Breast epithelium (tissue), 4 donors: Measurements from ENCODE around the gene REM1. TPM values are rescaled to one million over a fixed set of nuclear protein-coding genes. Genes with fewer than 3 reads are reported as not detected.

Source experiments
- DNase-seq, 2 donors: peaks; one replicate each; pipeline ENCODE4 v3.0.0-alpha.2; 2019; ENCODE audit warnings: low spot score in 2 of 2
- H3K27ac ChIP-seq, 2 donors: fragments of 200-600 bp; sonication (generic) in 1 of 2; one replicate each; pipeline ENCODE4 v1.5.1; 2016 to 2019; ENCODE audit warnings: mild to moderate bottlenecking in 1 of 2
- H3K27me3 ChIP-seq, 2 donors: fragments of 200-600 bp; sonication (generic) in 1 of 2; one replicate each; pipeline versions ENCODE4 v1.5.1 to v1.6.0; 2017 to 2019; ENCODE audit warnings: control low read depth in 1 of 2, mild to moderate bottlenecking in 1 of 2
- H3K36me3 ChIP-seq: fragments of 200-600 bp; one replicate; pipeline ENCODE4 v1.5.1; 2019
- H3K4me1 ChIP-seq, 2 donors: fragments of 200-600 bp; sonication (generic); one replicate each; pipeline ENCODE4 v1.5.1; 2016 to 2019; ENCODE audit warnings: control low read depth in 1 of 2
- H3K4me3 ChIP-seq, 3 donors: fragments of 200-600 bp; sonication (generic); 1 replicate in 2 of 3; 2 replicates in 1 of 3; pipeline ENCODE4 v1.5.1; 2016 to 2019; ENCODE audit warnings: mild to moderate bottlenecking in 3 of 3, moderate library complexity in 2 of 3
- H3K9me3 ChIP-seq, 2 donors: fragments of 200-600 bp; sonication (generic) in 1 of 2; one replicate each; pipeline ENCODE4 v1.5.1; 2016 to 2019; ENCODE audit warnings: control low read depth in 1 of 2
- CTCF ChIP-seq, 3 donors: fragments of 450-650 bp; IDR thresholded peaks; one replicate each; pipeline ENCODE4 v1.5.1; 2016 to 2017; ENCODE audit warnings: antibody characterized with exemption in 3 of 3, mild to moderate bottlenecking in 3 of 3, moderate library complexity in 3 of 3
- POLR2A ChIP-seq: fragments of 450-650 bp; IDR thresholded peaks from one replicate; pipeline ENCODE4 v1.6.1; 2016; ENCODE audit warnings: antibody characterized with exemption, mild to moderate bottlenecking, moderate library complexity
- POLR2AphosphoS5 ChIP-seq, 3 donors: sonication (generic); formaldehyde crosslinking; IDR thresholded peaks; one replicate each; pipeline ENCODE4 v1.6.1; 2017; ENCODE audit warnings: antibody characterized with exemption in 3 of 3
- intact Hi-C: fragments of 100-400 bp; cut with DNase I; formaldehyde crosslinking; loops from one replicate; pipeline ENCODE4 v1.15.1; 2023; ENCODE audit warnings: low total_unique reads
- total RNA-seq, 3 donors: library from RNA; depleted of rRNA; stranded (reverse); fragments of >200 nt; gene quantifications; one replicate each; pipeline ENCODE4 v1.1.0, GENCODE V29; 2016

REM1 gene
- total RNA-seq, 3 donors from 2014 or later, result 3.2 to 3.9 (median 3.4) TPM

GRCh38 chr20:31514154-31515071, 39.3 kb downstream of the REM1 start, which contains the start of gene HM13:
Gene HM13, plus strand, starts transcription at chr20:31514442. Its CDS starts 110 bp downstream, at chr20:31514552.
- TF ChIP-seq CTCF (IDR thresholded peaks at IDR 0.05) (peak; percentile 79 to 98 (median 93)), POLR2AphosphoS5 (IDR thresholded peaks at IDR 0.05) (peak; percentile 52 to 81 (median 58)), POLR2A (peak; percentile 24)
- Histone ChIP-seq H3K4me1 (peaks cover 0 to 25% of the 10 kb centered on the region in 2 donors), H3K36me3 (no peaks in the 10 kb centered on the region), H3K9me3 (no peaks in the 10 kb centered on the region), H3K4me3 (peak within 1 kb of the TSS; percentile 79 to 98 (median 95)), H3K27me3 (no peaks in the 10 kb centered on the region), H3K27ac (peak within 1 kb of the TSS; percentile 82 to 89)
- intact Hi-C loops, result no loop called here
- peak; percentile 86 to 91 for DNase-seq

- Histone ChIP-seq H3K27me3 (no peaks in the 10 kb centered on the region), H3K4me1 (peaks cover 0 to 25% of the 10 kb centered on the region in 2 donors), H3K9me3 (no peaks in the 10 kb centered on the region), H3K36me3 (no peaks in the 10 kb centered on the region), H3K4me3 (peak overlapping the region; percentile 79 to 98 (median 95)), H3K27ac (peak overlapping the region; percentile 82 to 89)
- intact Hi-C loops, result no loop called here
- TF ChIP-seq CTCF (IDR thresholded peaks at IDR 0.05) (no peak), POLR2AphosphoS5 (IDR thresholded peaks at IDR 0.05) (no peak), POLR2A (no peak)
- DNase-seq, result no peak
These were observed 40.1 kb downstream of the REM1 start for GRCh38 chr20:31515072-31515774.

GRCh38 chr20:31515775-31516107, 40.7 kb downstream of the REM1 start:
- H3K27ac ChIP-seq, result peak overlapping the region in 1 of 2 donors; percentile 82
- TF ChIP-seq CTCF (IDR thresholded peaks at IDR 0.05) (no peak), POLR2AphosphoS5 (IDR thresholded peaks at IDR 0.05) (no peak), POLR2A (no peak)
- intact Hi-C loops, result no loop called here

GRCh38 chr20:31516166-31516565, 41.1 kb downstream of the REM1 start:
- peaks cover 0 to 25% of the 10 kb centered on the region in 2 donors for H3K4me1 ChIP-seq

More at GRCh38 chr20:31515775-31516107, 40.7 kb downstream of the REM1 start:
- Histone ChIP-seq H3K27me3 (no peaks in the 10 kb centered on the region), H3K4me3 (peak overlapping the region; percentile 79 to 98 (median 95)), H3K9me3 (no peaks in the 10 kb centered on the region), H3K36me3 (no peaks in the 10 kb centered on the region), H3K4me1 (peaks cover 0 to 25% of the 10 kb centered on the region in 2 donors)
- DNase-seq, result no peak

More at GRCh38 chr20:31516166-31516565, 41.1 kb downstream of the REM1 start:
- no peaks in the 10 kb centered on the region for H3K27me3 ChIP-seq
- no peak for DNase-seq
- no peaks in the 10 kb centered on the region for H3K36me3 ChIP-seq
- peak overlapping the region in 1 of 2 donors; percentile 82 for H3K27ac ChIP-seq
- TF ChIP-seq POLR2AphosphoS5 (IDR thresholded peaks at IDR 0.05) (no peak), POLR2A (no peak), CTCF (IDR thresholded peaks at IDR 0.05) (no peak)
- intact Hi-C loops, result no loop called here
- H3K9me3 ChIP-seq, result no peaks in the 10 kb centered on the region
- H3K4me3 ChIP-seq, result peak overlapping the region in 2 of 3 donors; percentile 79 to 98
